ENCODE results near the gene WDR4.
"Not testable (repeated sequence)": the region's sequence is repeated elsewhere in the genome, so short reads cannot be mapped to it uniquely, and the experiment has no call there.

The WDR4 gene, protein sequence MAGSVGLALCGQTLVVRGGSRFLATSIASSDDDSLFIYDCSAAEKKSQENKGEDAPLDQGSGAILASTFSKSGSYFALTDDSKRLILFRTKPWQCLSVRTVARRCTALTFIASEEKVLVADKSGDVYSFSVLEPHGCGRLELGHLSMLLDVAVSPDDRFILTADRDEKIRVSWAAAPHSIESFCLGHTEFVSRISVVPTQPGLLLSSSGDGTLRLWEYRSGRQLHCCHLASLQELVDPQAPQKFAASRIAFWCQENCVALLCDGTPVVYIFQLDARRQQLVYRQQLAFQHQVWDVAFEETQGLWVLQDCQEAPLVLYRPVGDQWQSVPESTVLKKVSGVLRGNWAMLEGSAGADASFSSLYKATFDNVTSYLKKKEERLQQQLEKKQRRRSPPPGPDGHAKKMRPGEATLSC

DNA sequence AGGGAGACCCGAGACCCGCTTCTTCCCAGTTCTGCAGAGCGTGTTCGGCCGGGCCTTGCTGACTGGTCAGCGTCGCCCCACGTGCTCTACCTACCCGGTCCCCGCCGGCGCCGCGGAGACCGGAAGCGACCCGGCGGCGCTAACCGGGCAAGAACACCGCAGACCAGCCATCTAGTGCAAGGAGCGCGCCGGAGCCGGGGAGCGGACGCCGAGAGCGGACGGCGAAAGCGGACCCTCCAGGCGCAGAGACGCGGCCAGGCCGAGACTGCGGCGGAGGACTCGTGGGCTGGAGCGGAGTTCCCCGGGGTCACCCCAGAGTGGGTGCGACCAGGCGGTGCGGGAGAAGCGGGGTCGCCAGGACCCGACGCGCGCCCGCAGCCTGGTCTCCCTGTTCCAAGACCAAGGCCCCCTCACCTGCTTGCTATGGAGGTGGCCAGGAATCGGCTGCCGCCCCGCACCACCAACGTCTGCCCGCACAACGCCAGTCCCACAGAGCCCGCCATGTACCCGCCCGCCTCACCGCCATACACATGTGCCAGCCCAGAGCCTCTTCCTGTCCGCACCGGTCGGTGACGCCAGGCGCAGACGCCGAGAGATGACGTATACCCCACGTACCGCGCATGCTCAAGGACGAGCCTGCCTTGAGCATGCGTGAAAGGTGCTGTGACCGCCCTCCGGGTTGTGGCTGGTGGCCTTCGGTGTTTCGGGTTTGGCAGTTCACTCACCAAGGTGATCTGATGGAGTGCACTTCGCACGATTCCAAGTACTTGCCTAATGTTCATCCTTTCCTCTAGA is at the start of gene WDR4:
Gene WDR4 (minus strand): TSS at position 547 of the 795 bp plus-strand sequence. CDS start 44 bp downstream, at position 503.
- in situ Hi-C loops (cut with MboI; ENCODE audit: low sequenced_read_pairs) = no loop called here

DNA sequence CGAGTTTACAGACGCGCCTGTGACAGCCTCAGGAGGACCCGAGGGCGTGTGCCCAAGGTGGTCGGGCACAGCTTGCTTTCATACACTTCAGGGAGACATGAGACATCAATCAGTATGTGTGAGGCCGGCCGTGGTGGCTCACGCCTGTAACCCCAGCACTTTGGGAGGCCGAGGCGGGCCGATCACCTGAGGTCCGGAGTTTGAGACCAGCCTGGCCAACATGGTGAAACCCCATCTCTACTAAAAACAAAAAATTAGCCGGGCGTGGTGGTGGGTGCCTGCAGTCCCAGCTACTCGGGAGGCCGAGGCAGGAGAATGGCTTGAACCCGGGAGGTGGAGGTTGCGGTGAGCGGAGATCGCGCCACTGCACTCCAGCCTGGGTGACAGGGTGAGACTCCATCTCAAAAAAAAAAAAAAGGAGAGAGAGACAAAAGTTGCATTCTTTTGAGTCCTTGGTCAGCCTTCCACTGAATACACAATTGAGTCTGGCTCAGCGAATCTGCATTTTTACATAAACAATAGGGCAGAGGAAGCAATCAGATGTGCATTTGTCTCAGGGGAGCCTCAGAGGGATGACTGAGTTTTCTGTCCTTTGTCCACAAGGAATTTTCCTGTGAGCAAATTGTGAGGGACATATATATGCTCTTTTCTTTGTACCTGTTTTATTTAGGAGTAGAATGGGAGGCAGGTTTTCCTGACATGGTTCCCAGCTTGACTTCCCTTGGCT is 48.3 kb upstream of the WDR4 start:
- in situ Hi-C loops (cut with MboI; ENCODE audit: low sequenced_read_pairs) = not testable (repeated sequence)

DNA sequence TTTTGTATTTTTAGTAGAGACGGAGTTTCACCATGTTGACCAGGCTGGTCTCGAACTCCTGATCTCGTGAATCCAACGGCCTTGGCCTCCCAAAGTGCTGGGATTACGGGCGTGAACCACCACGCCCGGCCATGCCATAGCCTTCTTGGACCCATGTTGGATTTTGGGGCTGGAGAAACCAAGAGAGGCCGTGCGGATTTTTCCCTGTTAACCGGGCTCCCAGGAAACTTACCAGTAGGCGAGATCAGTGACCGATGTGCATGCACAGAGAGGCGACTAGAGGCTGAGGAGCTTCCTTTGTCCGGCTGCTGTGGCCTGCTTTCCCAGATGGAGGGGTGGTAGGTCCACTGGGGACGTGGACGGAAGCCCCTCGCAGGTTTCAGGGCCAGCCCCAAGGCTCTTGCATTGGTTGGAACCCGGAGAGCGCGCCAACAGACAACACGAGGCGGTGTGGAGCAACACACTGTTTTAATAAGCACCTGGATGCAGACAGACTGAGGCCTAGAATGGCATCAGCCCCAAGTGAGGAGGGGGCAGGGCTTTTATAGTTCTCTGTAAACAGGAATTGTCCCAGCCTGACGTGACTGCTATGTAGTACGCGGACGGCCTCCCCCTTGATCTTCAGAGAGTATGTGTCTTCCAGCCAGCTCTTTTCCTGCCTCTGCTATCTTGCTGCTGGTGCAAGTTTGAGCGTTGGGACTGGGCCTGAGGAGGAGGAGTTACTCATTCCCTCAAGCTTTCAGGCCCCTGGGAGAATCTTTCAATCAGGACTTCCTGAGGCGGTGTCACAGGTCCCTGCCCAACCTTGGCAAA is 46.0 kb upstream of the WDR4 start, which contains the start of gene ERVH48-1:
Gene ERVH48-1 (minus strand): TSS at position 517 of the 813 bp plus-strand sequence. CDS start 6,624 bp downstream, outside the sequence.
- in situ Hi-C loops (cut with MboI; ENCODE audit: low sequenced_read_pairs) = no loop called here

DNA sequence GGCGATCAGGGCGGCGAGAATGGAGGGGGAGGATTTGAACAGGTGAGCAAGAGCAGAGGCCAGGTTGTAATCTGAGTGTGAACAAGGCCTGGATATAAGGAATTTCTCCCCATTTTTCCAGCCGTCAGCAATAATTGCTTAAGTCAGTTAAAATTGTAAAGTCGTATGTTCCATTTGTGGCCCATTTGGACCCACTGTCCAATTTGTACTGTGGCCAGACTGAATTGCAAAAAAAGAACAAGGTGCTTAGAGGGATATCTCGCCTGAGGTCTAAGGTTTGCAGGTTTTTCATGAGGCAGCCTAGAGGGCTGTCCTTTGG is 45.1 kb upstream of the WDR4 start:
- in situ Hi-C loops (cut with MboI; ENCODE audit: low sequenced_read_pairs) = no loop called here

DNA sequence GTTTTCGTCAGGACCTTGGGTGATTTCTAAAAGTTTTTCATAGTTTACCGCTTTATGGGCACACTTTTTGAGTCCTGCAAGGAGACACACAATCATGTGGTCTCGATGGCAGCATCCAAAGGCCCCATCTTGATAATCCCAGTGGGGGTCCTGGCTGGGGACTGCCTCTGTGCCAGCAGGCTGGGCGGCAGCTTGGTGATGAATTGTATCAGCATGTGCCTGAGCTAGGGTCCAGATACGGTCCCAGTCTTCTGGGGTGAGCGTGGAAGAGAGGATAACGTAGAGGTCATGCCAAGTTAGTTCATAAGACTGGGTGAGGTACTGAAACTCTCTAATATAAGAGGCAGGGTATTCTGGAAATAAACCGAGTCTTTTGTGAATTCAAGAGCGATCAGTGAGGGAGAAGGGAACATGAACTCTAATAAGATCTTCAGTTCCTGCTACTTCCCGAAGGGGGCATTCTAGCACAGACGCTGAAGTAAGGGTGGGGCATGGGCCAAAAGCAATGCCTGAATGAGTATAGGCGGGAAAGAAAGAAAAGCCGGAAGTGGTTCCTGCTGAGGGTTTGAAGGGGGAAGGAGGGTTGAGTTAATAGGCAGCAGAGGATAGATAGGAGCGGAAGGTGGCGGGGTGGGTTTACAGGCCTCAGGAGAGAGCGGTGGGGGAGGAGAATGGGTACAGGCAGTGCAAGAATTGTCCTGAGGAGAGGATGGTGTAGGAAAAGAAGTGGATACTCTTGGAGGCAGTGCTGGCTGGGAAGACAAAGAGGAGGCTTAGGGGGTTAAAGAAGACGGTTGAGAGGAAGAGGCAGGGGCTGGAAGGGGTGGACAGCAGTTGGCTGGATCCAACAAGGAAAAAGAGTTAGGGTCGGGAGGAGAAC is 44.5 kb upstream of the WDR4 start:
- in situ Hi-C loops (cut with MboI; ENCODE audit: low sequenced_read_pairs) = no loop called here

DNA sequence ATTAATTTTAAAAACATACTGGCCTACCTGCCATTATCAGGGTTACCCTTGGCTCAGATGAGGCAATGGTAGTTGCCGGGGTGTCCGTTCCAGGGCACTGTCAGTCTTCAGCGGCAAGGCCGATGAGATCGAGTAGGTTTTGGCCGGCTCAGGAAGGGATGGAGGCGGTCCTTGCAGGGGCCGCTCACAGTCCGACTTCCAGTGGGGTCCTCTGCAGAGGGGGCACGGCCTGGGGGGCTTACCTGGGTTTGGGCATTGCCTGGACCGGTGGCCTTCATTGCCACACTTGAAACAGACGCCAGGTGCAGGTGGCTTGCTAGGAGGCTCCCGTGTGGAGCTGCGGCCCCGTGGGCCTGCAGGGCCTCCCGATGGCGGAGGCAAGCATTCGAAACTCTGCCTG is 43.6 kb upstream of the WDR4 start:
- in situ Hi-C loops (cut with MboI; ENCODE audit: low sequenced_read_pairs) = no loop called here

DNA sequence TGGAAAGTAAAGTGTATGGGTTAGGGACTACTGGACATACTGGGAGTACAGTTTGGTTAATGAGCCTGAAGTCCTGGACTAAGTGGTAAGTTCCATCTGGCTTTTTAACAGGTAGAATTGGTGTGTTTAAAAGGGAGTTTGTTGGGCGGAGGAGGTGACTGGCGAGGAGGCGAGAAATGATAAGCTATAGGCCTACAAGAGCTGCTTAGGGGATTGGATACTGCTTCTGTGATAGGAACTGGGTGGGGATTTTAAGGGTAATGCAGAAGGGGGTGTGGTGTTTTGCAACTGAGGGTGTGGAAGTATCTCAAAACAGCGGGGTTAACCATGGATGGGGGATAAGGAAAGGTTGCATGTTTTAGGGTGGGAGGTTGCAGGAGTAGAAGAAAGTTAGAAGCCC is 42.6 kb upstream of the WDR4 start:
- in situ Hi-C loops (cut with MboI; ENCODE audit: low sequenced_read_pairs) = no loop called here

DNA sequence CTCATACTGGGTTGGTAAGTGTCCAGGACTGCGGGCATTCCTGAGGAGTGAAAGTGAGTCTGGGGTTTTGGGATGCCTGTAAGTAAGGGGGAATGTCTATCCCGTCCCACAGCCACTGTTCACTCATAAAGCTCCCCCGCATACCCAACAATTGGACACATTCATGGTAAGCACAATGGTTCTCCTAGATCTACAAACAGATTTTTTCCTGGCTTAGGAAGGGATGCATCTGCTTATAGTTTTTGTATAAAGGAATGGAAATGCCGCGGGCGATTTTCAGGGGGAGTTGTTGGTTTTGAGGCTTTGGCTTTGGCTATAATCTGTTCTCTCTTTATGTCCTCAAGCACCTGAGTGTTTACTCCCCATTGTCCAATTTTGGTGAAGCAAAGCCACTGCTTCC is 39.0 kb upstream of the WDR4 start:
- in situ Hi-C loops (cut with MboI; ENCODE audit: low sequenced_read_pairs) = no loop called here

DNA sequence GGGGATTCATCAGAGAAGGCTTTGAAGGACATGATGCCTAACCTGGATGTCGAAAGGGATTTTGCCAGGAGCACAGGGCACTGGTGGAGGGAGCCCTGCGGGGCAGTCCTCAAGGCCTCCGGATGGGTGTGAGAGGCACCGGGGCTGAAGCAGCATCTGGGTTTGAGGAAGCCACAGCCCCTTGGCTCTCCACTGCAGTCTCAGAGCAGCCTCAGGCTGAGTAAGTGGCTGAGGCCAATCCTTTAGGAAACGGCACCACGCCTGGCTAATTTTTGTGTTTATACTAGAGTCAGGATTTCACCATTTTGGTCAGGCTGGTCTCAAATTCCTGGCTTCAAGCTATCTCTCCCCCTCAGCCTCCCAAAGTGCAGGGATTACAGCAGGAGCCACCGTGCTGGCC is 34.1 kb upstream of the WDR4 start:
- in situ Hi-C loops (cut with MboI; ENCODE audit: low sequenced_read_pairs) = no loop called here

DNA sequence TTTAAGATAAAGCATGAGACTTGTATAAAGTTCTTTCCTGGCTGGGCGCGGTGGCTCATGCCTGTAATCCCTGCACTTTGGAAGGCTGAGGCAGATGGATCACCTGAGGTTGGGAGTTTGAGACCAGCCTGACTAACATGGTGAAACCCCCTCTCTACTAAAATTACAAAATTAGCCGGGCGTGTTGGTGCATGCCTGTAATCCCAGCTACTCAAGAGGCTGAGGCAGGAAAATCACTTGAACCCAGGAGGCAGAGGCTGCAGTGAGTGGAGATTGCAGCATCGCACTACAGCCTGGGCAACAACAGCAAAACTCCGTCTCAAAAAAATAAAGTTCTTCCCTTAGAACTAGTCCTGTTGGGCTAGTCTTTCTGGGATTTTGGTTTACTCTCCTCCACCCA is 32.6 kb upstream of the WDR4 start:
- in situ Hi-C loops (cut with MboI; ENCODE audit: low sequenced_read_pairs) = not testable (repeated sequence)

DNA sequence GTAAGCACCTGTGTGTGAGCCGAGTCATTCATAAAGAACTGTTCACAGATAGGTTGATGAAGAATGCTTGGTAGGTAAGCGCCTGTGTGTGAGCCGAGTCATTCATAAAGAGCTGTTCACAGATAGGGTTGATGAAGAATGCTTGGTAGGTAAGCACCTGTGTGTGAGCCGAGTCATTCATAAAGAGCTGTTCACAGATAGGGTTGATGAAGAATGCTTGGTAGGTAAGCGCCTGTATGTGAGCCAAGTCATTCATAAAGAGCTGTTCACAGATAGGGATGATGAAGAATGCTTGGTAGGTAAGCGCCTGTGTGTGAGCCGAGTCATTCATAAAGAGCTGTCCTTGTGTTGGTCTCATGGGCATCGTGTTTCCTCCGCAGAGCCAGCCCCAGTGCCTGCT is 29.1 kb upstream of the WDR4 start:
- in situ Hi-C loops (cut with MboI; ENCODE audit: low sequenced_read_pairs) = not testable (repeated sequence)

DNA sequence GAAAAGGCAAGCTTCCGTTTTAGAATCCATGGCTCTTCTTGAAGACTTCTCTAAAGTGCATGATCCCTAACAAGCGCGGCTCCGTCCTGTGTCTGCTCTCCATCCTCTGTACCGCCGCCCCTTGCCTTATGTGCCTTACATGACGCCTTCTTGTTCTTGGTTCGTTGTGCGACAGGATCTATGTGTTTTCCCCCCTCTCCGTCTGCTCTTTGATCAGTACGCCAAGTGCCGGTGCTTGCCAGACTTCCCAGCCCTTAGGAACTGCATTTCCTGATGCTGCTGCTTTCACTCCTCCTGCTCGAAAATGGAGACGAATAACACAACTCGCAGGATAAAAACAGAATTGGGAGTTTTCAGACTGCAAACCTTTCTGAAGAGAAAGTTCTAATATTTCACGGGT is 26.9 kb upstream of the WDR4 start:
- in situ Hi-C loops (cut with MboI; ENCODE audit: low sequenced_read_pairs) = no loop called here

DNA sequence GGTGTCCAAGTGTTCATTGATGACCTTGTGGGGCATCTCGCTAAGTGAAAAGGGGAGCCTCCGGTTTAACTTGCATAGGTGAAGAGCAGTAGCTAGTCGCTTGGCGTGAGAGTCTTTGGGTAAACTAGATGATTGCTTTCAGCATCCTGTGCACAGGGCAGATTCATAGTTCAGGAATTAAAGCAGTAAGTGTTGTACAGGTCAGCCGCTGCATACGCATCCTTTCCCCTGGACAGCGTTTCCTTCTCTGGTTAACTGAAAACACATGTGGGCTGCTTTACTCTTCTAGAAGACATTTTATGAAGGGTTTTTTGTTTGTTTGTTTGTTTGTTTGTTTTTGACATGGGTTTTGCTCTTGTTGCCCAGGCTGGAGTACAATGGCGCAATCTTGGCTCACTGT is 25.9 kb upstream of the WDR4 start:
- in situ Hi-C loops (cut with MboI; ENCODE audit: low sequenced_read_pairs) = no loop called here

DNA sequence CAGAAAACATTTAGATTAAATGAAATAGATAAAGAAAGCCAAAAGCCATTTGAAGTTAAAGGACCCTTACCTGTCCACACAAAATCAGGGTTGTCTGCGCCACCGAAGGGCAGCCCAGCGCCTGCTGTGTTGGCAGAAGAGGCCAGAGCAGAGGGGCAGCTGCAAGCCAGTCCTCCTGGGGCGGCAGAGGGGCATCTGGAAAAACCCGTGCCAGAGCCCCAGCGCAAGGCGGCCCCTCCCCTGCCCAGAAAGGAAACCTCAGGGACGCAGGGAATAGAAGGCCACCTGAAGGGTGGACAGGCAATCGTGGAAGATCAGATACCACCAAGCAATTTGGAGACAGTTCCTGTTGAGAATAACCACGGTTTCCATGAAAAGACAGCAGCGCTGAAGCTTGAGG is 24.5 kb upstream of the WDR4 start:
- in situ Hi-C loops (cut with MboI; ENCODE audit: low sequenced_read_pairs) = no loop called here

DNA sequence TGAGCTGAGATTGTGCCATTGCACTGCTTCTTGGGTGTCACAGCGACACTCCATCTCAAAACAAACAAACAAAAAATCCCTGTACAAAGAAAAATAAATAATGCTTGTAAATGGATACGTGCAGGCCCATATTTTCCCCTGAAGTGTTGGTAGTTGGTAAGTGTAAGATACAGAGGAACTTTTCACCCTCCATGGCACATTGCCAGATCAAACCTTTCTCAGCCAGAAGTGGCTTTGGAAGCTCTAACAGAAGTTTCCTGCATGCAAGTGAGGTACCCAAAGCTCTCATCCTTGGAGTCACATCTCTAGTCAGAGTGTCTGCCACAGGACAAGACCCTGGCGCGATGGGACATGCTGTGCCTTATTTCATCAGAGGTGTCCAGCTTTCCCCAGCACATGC is 21.1 kb upstream of the WDR4 start:
- in situ Hi-C loops (cut with MboI; ENCODE audit: low sequenced_read_pairs) = no loop called here

DNA sequence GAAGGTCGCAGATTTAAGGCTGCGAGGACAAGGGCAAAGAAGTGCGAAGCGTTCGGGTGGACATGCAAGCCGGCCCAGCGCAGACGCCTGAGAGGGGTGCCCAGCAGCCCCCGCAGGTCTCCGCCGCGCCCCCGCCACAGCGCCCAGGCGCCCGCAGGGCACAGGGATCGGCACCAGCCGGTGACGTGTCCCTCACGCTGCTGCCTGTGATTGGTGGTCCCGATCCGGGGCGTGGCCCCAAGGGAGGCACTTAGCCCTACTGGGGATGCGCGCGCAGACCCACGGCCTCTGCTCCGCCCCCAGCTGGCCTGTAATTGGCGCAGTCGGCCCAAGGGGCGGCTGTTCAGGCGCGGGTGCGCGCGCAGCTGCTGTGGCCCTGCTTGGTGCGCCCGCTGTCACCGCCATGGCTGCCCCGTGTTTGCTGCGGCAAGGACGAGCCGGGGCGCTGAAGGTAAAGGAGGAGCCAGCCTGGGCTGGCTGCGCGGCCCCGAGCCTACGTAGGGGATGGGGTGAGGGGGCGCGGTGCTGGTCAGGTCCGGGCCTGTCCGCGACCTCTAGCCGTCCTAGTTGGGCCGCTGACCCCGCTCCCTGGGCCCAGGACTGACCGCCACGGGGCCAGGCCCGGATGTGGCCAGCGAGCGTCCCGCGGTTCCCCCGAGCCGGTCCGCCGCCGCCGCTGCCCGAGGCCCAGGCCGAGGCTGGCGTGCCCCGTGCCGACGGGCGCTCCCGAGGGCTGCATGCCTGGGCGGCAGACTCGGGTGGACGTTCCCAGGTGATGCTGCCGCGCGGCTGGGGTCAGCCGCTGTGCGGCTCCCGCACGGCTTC is 13.8 kb upstream of the WDR4 start, which contains the start of gene NDUFV3:
Gene NDUFV3 (plus strand): TSS at position 379 of the 825 bp plus-strand sequence. CDS start 25 bp downstream, at position 404.
- in situ Hi-C loops (cut with MboI; ENCODE audit: low sequenced_read_pairs) = no loop called here

DNA sequence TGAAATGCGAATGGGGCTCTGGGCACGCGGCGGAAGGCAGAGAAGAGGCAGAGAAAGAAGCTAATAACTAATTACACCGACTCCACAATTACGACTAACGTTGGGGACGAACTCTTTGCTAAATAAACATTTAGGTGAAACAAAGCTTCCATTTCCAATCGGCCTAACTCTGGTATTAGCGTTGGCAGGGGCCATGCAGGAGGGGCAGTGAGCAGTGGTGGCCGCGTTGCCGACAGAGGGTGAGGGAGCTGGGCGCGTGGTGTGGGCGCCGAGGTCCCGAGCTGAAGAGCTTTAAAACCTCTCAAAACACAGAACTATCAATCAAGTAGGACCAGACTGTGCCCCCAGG is 13.2 kb upstream of the WDR4 start:
- in situ Hi-C loops (cut with MboI; ENCODE audit: low sequenced_read_pairs) = no loop called here

DNA sequence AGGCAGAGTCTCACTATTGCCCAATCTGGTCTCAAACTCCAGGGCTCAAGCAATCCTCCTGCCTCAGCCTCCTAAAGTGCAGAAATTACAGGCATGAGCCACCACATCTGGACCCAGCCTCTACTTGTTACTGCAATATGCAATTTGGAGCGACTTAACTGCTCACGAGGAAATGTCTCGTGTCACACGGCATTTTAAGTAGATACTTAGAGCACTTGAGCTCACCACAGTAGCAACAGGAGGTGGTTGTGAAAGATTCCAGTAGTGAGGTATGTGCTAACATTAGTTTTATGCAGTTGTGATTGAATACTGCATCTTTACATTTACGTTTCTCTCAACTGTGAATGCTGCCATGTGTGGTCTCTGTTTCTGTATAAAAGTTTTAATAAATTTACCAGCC is 8.0 kb upstream of the WDR4 start:
- in situ Hi-C loops (cut with MboI; ENCODE audit: low sequenced_read_pairs) = no loop called here

DNA sequence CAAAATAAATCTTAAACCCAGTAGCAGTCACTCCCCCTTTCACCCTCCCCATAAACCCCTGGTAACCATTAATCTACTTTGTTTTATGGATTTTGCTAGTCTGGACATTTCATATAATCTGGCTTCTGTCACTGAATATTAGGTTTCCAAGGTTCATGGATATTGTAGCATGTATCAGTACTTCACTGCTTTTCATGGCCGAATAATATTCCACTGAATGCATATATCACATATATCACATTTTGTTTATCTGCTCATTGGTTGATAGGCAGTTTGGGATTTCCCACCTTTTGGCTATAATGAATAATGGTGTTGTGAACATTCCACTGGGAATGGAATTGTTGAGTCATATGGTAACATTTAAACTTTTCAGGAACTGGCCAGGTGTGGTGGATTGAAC is 4.6 kb upstream of the WDR4 start:
- in situ Hi-C loops (cut with MboI; ENCODE audit: low sequenced_read_pairs) = no loop called here

Measured in hTERT RPE-1 (cell line).